Activated CD8-positive, alpha-beta memory T cell treated with anti-CD3 and anti-CD28 coated beads, Interleukin-2, amount 10 ng/mL, durations not matched to agents 7 days and 5 days (primary cell): ENCODE measurements around the gene CEBPE. TPM values are rescaled to one million over a fixed set of nuclear protein-coding genes. Genes with fewer than 3 reads are reported as not detected.

Source experiments
- ATAC-seq: fragments of 150-1000 bp; cut with Tn5 transposase; one replicate; pipeline ENCODE4 v1.10.0; 2021; ENCODE audit warnings: moderate library complexity
- CTCF ChIA-PET: fragments of 350-600 bp; sonication (Branson Sonifier 250); formaldehyde crosslinking; loops from one replicate; lab custom pipeline; 2021; ENCODE audit warnings: antibody characterized with exemption; lab: Charles Lee
- DNase-seq: peaks from one replicate; pipeline ENCODE4 v3.0.0-alpha.2; 2020
- H3K27ac Mint-ChIP-seq: one replicate; pipeline ENCODE4 v1.8.0; 2021; ENCODE audit warnings: mild to moderate bottlenecking, mixed read lengths
- H3K27me3 Mint-ChIP-seq: one replicate; pipeline ENCODE4 v1.8.0; 2021; ENCODE audit warnings: mixed read lengths
- H3K36me3 Mint-ChIP-seq: one replicate; pipeline ENCODE4 v1.8.0; 2021; ENCODE audit warnings: mild to moderate bottlenecking, mixed read lengths
- H3K4me1 Mint-ChIP-seq: one replicate; pipeline ENCODE4 v1.8.0; 2021; ENCODE audit warnings: mixed read lengths
- H3K4me3 Mint-ChIP-seq: one replicate; pipeline ENCODE4 v1.8.0; 2021; ENCODE audit warnings: mild to moderate bottlenecking, moderate library complexity, mixed read lengths
- H3K9me3 Mint-ChIP-seq: one replicate; pipeline ENCODE4 v1.8.0; 2022; ENCODE audit warnings: low read depth, mixed read lengths
- total RNA-seq, 2 experiments: library from RNA; stranded (reverse); gene quantifications; one replicate each; pipeline ENCODE4 v1.2.3, GENCODE V29; 2021

Gene CEBPE
- total RNA-seq, 2 experiments from 2014 or later, result 0.79 TPM; not detected in 1

- peaks cover 16% of the 10 kb centered on the region for H3K4me1 Mint-ChIP-seq
- DNase-seq, result no peak
- H3K4me3 Mint-ChIP-seq, result no peak overlapping the region
- H3K9me3 Mint-ChIP-seq, result no peaks in the 10 kb centered on the region
- no peak for ATAC-seq
- H3K36me3 Mint-ChIP-seq, result no peaks in the 10 kb centered on the region
- H3K27me3 Mint-ChIP-seq, result peaks cover 7% of the 10 kb centered on the region
- no peak overlapping the region for H3K27ac Mint-ChIP-seq
- CTCF ChIA-PET, result interaction anchor here (1.0 to 6.8 kb wide), 2 partner anchors 56 to 61 kb away, joined by 3 to 285 read pairs; partner anchors contain the start of gene SLC7A8
Observed at GRCh38 chr14:23125933-23126524, 7.0 kb upstream of the CEBPE start.

- Mint-ChIP-seq H3K27ac (no peak overlapping the region), H3K4me3 (no peak overlapping the region), H3K27me3 (peaks cover 2% of the 10 kb centered on the region), H3K36me3 (no peaks in the 10 kb centered on the region), H3K4me1 (peaks cover 26% of the 10 kb centered on the region), H3K9me3 (no peaks in the 10 kb centered on the region)
- ATAC-seq (no peak), DNase-seq (no peak)
- CTCF ChIA-PET, result interaction anchor here (0.8 to 6.8 kb wide), 3 partner anchors 56 to 70 kb away, joined by 3 to 285 read pairs (median 3); partner anchors contain the start of gene SLC7A8
Observed at GRCh38 chr14:23125011-23125410, 6.0 kb upstream of the CEBPE start.

GRCh38 chr14:23124337-23124954, 5.4 kb upstream of the CEBPE start:
- no peak overlapping the region for H3K27ac Mint-ChIP-seq

GRCh38 chr14:23123419-23123818, 4.4 kb upstream of the CEBPE start:
- H3K27ac Mint-ChIP-seq, result no peak overlapping the region
- ATAC-seq, result no peak
- H3K9me3 Mint-ChIP-seq, result no peaks in the 10 kb centered on the region
- H3K4me3 Mint-ChIP-seq, result no peak overlapping the region
- H3K36me3 Mint-ChIP-seq, result no peaks in the 10 kb centered on the region
- CTCF ChIA-PET, result interaction anchor here (0.5 to 6.8 kb wide), 2 partner anchors 38 to 58 kb away, joined by 3 to 285 read pairs; partner anchors contain the start of gene SLC7A8
- peaks cover 36% of the 10 kb centered on the region for H3K4me1 Mint-ChIP-seq
- no peak for DNase-seq
- no peaks in the 10 kb centered on the region for H3K27me3 Mint-ChIP-seq

More at GRCh38 chr14:23124337-23124954, 5.4 kb upstream of the CEBPE start:
- CTCF ChIA-PET, result interaction anchor here (1.2 to 6.8 kb wide), 2 partner anchors 56 to 57 kb away, joined by 3 to 285 read pairs; partner anchors contain the start of gene SLC7A8
- Mint-ChIP-seq H3K4me3 (no peak overlapping the region), H3K36me3 (no peaks in the 10 kb centered on the region), H3K27me3 (peaks cover 2% of the 10 kb centered on the region), H3K4me1 (peaks cover 32% of the 10 kb centered on the region), H3K9me3 (no peaks in the 10 kb centered on the region)
- no peak for ATAC-seq
- no peak for DNase-seq

GRCh38 chr14:23122086-23122485, 3.0 kb upstream of the CEBPE start:
- H3K4me3 Mint-ChIP-seq, result no peak overlapping the region
- H3K36me3 Mint-ChIP-seq, result no peaks in the 10 kb centered on the region
- no peaks in the 10 kb centered on the region for H3K27me3 Mint-ChIP-seq
- no peaks in the 10 kb centered on the region for H3K9me3 Mint-ChIP-seq
- DNase-seq, result no peak
- CTCF ChIA-PET, result interaction anchor here (0.9 to 6.8 kb wide), 20 partner anchors 10 to 260 kb away, joined by 3 to 285 read pairs (median 16); partner anchors contain the start of genes ACIN1, C14orf119, CDH24 and HAUS4
- peaks cover 34% of the 10 kb centered on the region for H3K4me1 Mint-ChIP-seq
- H3K27ac Mint-ChIP-seq, result no peak overlapping the region
- ATAC-seq, result no peak

- no peaks in the 10 kb centered on the region for H3K9me3 Mint-ChIP-seq
- H3K27me3 Mint-ChIP-seq, result no peaks in the 10 kb centered on the region
- H3K27ac Mint-ChIP-seq, result peak overlapping the region; percentile 91
- ATAC-seq (no peak), DNase-seq (peak; percentile 51)
- H3K4me1 Mint-ChIP-seq, result peaks cover 34% of the 10 kb centered on the region
- CTCF ChIA-PET, result interaction anchor here (0.7 to 6.8 kb wide), 42 partner anchors 9 to 260 kb away, joined by 3 to 285 read pairs (median 7); partner anchors contain the start of genes ACIN1, C14orf119, CDH24 and CIROP
- no peaks in the 10 kb centered on the region for H3K36me3 Mint-ChIP-seq
- no peak overlapping the region for H3K4me3 Mint-ChIP-seq
Observed at GRCh38 chr14:23121361-23121771, 2.3 kb upstream of the CEBPE start.

- no peaks in the 10 kb centered on the region for H3K27me3 Mint-ChIP-seq
- peak; percentile 84 for ATAC-seq
- peak overlapping the region; percentile 91 for H3K27ac Mint-ChIP-seq
Observed at GRCh38 chr14:23120541-23121251, 1.6 kb upstream of the CEBPE start.

GRCh38 chr14:23119363-23120327, 590 bp upstream of the CEBPE start:
- Mint-ChIP-seq H3K27ac (peak overlapping the region; percentile 91), H3K36me3 (no peaks in the 10 kb centered on the region), H3K4me1 (peaks cover 42% of the 10 kb centered on the region), H3K4me3 (peak overlapping the region; percentile 33), H3K9me3 (no peaks in the 10 kb centered on the region), H3K27me3 (no peaks in the 10 kb centered on the region)
- ATAC-seq (peak; percentile 52), DNase-seq (peak; percentile 66)
- CTCF ChIA-PET, result interaction anchor here (0.6 to 6.8 kb wide), 31 partner anchors 8 to 434 kb away, joined by 3 to 285 read pairs (median 5); partner anchors contain the start of genes ACIN1, C14orf119, CIROP and HOMEZ

More at GRCh38 chr14:23120541-23121251, 1.6 kb upstream of the CEBPE start:
- Mint-ChIP-seq H3K36me3 (no peaks in the 10 kb centered on the region), H3K4me1 (peaks cover 35% of the 10 kb centered on the region), H3K4me3 (peak overlapping the region; percentile 22), H3K9me3 (no peaks in the 10 kb centered on the region)
- peak; percentile 91 for DNase-seq
- CTCF ChIA-PET, result interaction anchor here (0.6 to 6.8 kb wide), 69 partner anchors 9 to 433 kb away, joined by 3 to 285 read pairs (median 5); partner anchors contain the start of genes ACIN1, AJUBA, C14orf119 and CDH24

GRCh38 chr14:23117371-23118020, 1.6 kb downstream of the CEBPE start:
- no peak for DNase-seq
- H3K9me3 Mint-ChIP-seq, result no peaks in the 10 kb centered on the region
- H3K4me3 Mint-ChIP-seq, result no peak overlapping the region
- peaks cover 50% of the 10 kb centered on the region for H3K4me1 Mint-ChIP-seq
- CTCF ChIA-PET, result no interaction called here
- no peaks in the 10 kb centered on the region for H3K36me3 Mint-ChIP-seq
- H3K27ac Mint-ChIP-seq, result no peak overlapping the region
- peaks cover 3% of the 10 kb centered on the region for H3K27me3 Mint-ChIP-seq
- ATAC-seq, result no peak

GRCh38 chr14:23115918-23116317, 3.1 kb downstream of the CEBPE start:
- no peak overlapping the region for H3K4me3 Mint-ChIP-seq
- no peaks in the 10 kb centered on the region for H3K9me3 Mint-ChIP-seq
- CTCF ChIA-PET, result no interaction called here
- ATAC-seq (no peak), DNase-seq (no peak)
- H3K27me3 Mint-ChIP-seq, result peaks cover 3% of the 10 kb centered on the region
- H3K27ac Mint-ChIP-seq, result no peak overlapping the region
- no peaks in the 10 kb centered on the region for H3K36me3 Mint-ChIP-seq
- H3K4me1 Mint-ChIP-seq, result peaks cover 42% of the 10 kb centered on the region

- Mint-ChIP-seq H3K36me3 (no peaks in the 10 kb centered on the region), H3K4me1 (peaks cover 35% of the 10 kb centered on the region), H3K27me3 (peaks cover 3% of the 10 kb centered on the region), H3K4me3 (no peak overlapping the region), H3K9me3 (no peaks in the 10 kb centered on the region), H3K27ac (no peak overlapping the region)
- CTCF ChIA-PET, result interaction anchor here (1.0 kb wide), 1 partner anchor 69 kb away, joined by 3 read pairs; no protein-coding TSS in a partner anchor
- no peak for DNase-seq
- ATAC-seq, result no peak
Observed at GRCh38 chr14:23115039-23115731, 3.9 kb downstream of the CEBPE start.
